ENCODE measurements around the gene GRIN1.

DNA sequence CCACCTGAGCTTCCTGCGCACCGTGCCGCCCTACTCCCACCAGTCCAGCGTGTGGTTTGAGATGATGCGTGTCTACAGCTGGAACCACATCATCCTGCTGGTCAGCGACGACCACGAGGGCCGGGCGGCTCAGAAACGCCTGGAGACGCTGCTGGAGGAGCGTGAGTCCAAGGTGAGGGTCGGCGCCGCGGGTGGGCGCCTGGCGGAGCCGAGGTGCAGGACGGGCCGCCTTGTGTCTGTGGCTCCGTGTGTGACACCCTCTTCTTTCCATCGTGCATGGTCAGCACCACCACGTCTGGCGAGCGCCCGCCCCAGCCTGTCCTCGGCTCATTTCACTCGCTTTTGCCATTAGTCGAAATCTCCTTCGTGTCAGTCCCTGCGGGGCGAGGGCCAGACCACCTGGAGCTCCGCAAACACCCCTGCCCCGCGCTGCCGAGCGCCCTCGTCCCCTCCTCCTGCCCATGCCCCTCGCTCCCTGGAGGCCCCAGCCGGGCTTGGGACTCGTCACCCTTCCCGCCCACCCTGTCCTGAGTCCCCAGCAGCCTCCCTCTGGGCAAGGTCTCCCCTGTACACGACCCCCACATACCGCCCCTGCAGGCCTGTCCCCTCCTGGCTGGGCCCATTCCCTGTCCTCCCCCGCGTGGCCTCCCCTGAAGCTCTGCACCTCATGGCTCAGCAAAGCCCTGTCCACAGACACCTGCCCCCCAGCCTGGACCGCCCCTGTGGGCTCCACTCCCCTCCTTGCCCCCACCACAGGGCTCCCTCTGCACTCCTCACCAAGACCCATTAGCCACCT is 7.0 kb downstream of the GRIN1 start:
- TF ChIP-seq SMARCE1 (IDR thresholded peaks at IDR 0.05; ENCODE audit: borderline replicate concordance) (no peak), CEBPB (IDR thresholded peaks at IDR 0.05; ENCODE audit: borderline replicate concordance, low read depth, low read length) (no peak), MYC (CRISPR knock-in tag; IDR thresholded peaks at IDR 0.05; ENCODE audit: borderline replicate concordance) (no peak), EEA1 (CRISPR knock-in tag; IDR thresholded peaks at IDR 0.05; ENCODE audit: borderline replicate concordance) (no peak), ZNF768 (CRISPR knock-in tag; IDR thresholded peaks at IDR 0.05) (no peak), NR2F2 (IDR thresholded peaks at IDR 0.05; ENCODE audit: borderline replicate concordance, low read depth) (no peak), PLRG1 (conservative IDR thresholded peaks at IDR 0.05) (no peak)
- TF ChIP-seq, protein P1, sequence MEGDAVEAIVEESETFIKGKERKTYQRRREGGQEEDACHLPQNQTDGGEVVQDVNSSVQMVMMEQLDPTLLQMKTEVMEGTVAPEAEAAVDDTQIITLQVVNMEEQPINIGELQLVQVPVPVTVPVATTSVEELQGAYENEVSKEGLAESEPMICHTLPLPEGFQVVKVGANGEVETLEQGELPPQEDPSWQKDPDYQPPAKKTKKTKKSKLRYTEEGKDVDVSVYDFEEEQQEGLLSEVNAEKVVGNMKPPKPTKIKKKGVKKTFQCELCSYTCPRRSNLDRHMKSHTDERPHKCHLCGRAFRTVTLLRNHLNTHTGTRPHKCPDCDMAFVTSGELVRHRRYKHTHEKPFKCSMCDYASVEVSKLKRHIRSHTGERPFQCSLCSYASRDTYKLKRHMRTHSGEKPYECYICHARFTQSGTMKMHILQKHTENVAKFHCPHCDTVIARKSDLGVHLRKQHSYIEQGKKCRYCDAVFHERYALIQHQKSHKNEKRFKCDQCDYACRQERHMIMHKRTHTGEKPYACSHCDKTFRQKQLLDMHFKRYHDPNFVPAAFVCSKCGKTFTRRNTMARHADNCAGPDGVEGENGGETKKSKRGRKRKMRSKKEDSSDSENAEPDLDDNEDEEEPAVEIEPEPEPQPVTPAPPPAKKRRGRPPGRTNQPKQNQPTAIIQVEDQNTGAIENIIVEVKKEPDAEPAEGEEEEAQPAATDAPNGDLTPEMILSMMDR (CRISPR knock-in tag; IDR thresholded peaks at IDR 0.05): no peak
- TF ChIP-seq, protein P2, sequence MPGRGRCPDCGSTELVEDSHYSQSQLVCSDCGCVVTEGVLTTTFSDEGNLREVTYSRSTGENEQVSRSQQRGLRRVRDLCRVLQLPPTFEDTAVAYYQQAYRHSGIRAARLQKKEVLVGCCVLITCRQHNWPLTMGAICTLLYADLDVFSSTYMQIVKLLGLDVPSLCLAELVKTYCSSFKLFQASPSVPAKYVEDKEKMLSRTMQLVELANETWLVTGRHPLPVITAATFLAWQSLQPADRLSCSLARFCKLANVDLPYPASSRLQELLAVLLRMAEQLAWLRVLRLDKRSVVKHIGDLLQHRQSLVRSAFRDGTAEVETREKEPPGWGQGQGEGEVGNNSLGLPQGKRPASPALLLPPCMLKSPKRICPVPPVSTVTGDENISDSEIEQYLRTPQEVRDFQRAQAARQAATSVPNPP (CRISPR knock-in tag; IDR thresholded peaks at IDR 0.05): no peak
- TF ChIP-seq, protein P3, sequence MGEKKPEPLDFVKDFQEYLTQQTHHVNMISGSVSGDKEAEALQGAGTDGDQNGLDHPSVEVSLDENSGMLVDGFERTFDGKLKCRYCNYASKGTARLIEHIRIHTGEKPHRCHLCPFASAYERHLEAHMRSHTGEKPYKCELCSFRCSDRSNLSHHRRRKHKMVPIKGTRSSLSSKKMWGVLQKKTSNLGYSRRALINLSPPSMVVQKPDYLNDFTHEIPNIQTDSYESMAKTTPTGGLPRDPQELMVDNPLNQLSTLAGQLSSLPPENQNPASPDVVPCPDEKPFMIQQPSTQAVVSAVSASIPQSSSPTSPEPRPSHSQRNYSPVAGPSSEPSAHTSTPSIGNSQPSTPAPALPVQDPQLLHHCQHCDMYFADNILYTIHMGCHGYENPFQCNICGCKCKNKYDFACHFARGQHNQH (CRISPR knock-in tag; IDR thresholded peaks at IDR 0.05): no peak
- TF ChIP-seq, protein P4, sequence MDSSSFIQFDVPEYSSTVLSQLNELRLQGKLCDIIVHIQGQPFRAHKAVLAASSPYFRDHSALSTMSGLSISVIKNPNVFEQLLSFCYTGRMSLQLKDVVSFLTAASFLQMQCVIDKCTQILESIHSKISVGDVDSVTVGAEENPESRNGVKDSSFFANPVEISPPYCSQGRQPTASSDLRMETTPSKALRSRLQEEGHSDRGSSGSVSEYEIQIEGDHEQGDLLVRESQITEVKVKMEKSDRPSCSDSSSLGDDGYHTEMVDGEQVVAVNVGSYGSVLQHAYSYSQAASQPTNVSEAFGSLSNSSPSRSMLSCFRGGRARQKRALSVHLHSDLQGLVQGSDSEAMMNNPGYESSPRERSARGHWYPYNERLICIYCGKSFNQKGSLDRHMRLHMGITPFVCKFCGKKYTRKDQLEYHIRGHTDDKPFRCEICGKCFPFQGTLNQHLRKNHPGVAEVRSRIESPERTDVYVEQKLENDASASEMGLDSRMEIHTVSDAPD (CRISPR knock-in tag; IDR thresholded peaks at IDR 0.05): no peak
- TF ChIP-seq, protein P5, sequence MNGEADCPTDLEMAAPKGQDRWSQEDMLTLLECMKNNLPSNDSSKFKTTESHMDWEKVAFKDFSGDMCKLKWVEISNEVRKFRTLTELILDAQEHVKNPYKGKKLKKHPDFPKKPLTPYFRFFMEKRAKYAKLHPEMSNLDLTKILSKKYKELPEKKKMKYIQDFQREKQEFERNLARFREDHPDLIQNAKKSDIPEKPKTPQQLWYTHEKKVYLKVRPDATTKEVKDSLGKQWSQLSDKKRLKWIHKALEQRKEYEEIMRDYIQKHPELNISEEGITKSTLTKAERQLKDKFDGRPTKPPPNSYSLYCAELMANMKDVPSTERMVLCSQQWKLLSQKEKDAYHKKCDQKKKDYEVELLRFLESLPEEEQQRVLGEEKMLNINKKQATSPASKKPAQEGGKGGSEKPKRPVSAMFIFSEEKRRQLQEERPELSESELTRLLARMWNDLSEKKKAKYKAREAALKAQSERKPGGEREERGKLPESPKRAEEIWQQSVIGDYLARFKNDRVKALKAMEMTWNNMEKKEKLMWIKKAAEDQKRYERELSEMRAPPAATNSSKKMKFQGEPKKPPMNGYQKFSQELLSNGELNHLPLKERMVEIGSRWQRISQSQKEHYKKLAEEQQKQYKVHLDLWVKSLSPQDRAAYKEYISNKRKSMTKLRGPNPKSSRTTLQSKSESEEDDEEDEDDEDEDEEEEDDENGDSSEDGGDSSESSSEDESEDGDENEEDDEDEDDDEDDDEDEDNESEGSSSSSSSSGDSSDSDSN (CRISPR knock-in tag; IDR thresholded peaks at IDR 0.05): no peak
- TF ChIP-seq, protein P6, sequence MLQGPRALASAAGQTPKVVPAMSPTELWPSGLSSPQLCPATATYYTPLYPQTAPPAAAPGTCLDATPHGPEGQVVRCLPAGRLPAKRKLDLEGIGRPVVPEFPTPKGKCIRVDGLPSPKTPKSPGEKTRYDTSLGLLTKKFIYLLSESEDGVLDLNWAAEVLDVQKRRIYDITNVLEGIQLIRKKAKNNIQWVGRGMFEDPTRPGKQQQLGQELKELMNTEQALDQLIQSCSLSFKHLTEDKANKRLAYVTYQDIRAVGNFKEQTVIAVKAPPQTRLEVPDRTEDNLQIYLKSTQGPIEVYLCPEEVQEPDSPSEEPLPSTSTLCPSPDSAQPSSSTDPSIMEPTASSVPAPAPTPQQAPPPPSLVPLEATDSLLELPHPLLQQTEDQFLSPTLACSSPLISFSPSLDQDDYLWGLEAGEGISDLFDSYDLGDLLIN (CRISPR knock-in tag; IDR thresholded peaks at IDR 0.05; ENCODE audit: borderline replicate concordance): no peak
- TF ChIP-seq, protein P7, sequence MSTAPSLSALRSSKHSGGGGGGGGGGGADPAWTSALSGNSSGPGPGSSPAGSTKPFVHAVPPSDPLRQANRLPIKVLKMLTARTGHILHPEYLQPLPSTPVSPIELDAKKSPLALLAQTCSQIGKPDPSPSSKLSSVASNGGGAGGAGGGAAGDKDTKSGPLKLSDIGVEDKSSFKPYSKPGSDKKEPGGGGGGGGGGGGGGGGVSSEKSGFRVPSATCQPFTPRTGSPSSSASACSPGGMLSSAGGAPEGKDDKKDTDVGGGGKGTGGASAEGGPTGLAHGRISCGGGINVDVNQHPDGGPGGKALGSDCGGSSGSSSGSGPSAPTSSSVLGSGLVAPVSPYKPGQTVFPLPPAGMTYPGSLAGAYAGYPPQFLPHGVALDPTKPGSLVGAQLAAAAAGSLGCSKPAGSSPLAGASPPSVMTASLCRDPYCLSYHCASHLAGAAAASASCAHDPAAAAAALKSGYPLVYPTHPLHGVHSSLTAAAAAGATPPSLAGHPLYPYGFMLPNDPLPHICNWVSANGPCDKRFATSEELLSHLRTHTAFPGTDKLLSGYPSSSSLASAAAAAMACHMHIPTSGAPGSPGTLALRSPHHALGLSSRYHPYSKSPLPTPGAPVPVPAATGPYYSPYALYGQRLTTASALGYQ (CRISPR knock-in tag; IDR thresholded peaks at IDR 0.05): no peak

Measured in HepG2 (cell line).